Hematopoietic multipotent progenitor cell treated with erythropoietin and hydrocortisone succinate and interleukin-3 and kit ligand, for 17 days (in vitro differentiated cells): ENCODE results near the gene GMEB2.
"Not testable (repeated sequence)": the region's sequence is repeated elsewhere in the genome, so short reads cannot be mapped to it uniquely, and the experiment has no call there.

Source experiments
- DNase-seq: peaks from one replicate; pipeline ENCODE4 v3.0.0-alpha.2; 2015; ENCODE audit warnings: low spot score

GMEB2 gene

DNA sequence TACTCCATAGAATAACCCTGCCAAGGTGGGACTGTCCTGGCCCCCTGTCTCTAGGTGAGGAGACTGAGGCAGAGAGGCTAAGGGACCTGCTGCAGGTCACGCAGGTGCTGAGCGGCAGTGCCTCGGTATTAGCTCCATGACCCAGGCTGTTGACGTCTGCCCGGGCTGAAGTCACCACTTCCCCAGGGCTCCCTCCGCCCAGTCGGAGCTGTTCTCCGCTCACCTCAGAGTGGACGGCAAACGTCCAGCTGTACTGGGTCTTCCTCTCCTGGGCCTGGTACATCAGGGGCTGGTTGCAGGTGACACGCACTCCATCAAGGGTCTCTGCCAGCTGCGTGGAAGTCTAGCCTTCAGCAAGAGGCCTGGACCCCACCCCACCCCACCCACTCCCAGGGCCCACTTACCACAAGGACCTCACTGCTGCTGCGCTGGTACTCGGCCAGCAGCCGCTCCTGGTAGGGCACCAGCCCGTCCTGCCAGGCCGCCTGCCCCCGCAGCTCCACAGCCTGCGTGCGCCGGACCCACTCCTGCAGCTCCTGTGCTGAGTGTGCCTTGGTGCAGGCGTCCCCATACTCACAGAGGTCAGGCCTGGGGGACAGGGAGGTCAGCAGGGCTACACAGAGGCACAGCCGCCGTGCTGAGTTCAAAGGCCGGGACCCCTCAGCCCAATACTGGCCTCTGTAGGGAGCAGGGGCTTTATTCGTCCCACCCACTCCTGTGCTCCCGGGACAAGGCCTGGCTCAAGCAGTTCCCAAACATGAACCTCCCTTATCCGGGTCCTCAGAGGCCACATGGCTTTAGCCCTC lies 56.4 kb downstream of the GMEB2 start:
- no peak for DNase-seq

DNA sequence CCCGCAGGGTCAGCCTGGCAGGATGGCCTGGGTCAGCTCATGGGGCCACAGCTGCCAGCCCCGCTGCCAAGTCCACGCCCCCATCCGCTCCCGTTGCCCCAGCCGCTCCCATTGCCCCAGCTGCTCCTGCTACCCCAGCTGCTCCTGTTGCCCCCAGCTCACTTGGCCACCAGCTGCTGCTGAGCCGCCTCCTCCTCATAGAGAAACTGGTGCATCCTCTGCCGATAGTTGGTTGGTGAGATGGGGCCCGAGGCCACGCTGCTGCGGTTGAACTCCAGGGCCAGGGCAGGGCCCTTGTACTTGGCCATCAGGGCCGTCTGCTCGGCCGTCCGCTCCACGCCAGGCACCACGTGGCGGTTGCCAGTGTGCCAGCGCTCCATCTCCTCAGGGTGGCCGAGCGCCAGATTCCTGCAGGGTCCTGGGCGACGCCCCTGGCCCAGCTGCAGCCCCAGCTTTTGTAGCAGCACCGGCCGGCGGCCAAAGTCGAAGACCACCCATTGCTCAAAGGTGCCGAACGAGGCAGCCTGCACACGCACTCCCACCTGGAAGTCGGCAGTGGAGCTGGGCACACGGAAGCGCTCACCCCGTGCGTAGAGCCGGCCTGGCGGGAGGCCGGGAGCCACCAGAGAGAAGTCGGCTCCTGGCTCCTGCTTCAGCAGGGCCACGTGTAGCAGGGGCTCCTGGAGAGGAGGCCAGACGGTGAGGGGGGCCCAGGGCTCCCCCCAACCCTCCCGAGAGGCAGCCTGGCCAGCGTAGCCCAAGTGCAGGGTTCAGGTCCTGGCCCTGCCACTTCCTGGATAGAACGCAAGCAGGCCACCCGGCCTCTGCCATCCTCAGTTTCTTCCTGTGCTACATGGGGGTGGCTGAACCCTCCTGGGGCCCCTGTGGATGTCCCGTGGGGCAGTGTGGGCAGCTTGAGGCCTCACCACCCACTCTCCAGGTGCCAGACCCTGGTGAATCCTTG lies 57.6 kb downstream of the GMEB2 start:
- no peak for DNase-seq

DNA sequence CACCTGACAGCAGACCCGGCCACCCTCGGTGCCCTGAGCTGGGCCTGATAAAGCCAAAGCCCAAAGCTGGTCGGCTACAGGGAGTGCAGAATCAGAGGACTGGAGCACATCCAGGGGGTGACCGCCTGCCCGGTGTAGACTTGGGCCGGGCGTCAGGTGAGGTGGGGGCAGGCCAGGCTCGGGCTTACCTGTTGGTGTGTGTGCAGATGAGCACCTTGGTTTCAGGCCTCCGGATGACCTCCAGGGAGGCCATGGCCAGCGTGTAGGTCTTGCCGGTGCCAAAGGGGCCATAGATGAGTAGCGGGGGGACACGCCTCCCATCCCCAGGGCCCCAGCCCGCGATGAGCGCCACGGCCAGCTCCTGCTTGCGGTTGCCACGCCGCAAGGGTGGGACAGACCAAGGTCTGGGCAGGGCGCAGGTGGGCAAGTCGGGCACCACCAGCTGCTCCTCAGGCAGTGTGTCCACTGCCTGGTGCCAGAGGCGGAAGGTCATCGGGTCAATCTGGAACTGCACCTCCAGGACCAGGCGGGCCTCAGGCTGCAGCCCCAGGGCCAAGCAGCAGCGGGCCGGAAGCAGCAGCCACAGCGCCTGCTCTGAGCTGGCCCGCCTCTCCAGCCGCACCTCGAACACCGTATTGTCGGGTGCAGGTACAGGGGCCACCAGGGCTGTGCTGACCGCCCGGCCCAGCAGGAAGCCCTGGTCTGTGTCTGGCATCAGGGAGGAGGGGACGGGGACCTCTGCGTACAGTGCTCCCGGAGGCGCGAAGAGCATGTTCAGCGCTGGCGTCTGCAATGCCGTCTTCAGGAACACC lies 58.5 kb downstream of the GMEB2 start:
- no peak for DNase-seq

DNA sequence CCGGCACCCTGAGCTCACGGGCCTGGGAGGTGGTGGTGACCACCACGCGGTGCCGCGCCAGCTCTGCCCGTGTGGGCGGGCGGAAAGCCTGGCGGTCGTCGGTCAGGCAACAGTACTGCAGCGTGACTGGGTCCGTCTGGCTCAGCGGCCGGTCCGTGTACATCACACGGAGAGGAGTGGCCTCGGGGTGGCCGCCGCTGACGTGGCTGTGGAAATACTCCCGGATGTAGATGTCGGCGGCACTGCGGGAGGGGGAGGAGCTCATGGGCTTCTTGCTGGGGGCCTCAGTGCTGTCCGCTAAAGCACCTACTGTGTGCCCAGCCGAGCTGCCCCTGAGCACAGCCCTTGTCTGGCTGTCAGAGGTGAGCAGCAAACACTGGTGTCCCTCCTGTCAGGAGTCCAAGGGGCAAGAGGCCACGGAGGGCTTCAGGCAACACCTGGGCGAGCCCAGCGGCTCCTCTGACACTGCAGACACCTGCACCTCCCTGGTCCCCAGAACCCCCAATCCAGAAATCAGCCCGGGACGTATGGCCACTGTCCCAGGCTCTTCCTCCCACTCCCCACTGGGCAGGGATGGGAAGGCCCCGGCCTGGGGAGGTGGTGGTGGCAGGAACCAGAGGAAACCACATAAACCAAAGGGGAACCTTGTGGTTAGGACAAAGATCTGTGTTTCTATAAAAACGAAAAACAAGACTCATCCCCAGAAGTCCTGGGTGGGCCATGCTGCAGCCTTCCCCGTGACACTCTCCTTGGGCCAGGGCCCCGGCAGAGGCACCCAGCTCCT lies 59.3 kb downstream of the GMEB2 start:
- DNase-seq, result no peak

DNA sequence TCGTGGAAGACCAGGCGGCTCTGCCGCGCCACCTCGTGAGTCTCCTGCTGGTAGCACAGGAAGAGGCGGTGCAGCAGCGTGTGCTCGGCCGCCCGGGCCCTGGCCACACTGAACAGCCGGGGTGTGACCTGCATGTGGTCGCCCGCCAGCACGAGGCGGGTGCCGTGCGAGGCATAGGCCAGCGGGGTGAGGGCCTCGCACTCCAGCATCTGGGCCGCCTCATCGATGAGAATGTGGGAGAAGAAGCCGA lies 59.8 kb downstream of the GMEB2 start:
- no peak for DNase-seq

DNA sequence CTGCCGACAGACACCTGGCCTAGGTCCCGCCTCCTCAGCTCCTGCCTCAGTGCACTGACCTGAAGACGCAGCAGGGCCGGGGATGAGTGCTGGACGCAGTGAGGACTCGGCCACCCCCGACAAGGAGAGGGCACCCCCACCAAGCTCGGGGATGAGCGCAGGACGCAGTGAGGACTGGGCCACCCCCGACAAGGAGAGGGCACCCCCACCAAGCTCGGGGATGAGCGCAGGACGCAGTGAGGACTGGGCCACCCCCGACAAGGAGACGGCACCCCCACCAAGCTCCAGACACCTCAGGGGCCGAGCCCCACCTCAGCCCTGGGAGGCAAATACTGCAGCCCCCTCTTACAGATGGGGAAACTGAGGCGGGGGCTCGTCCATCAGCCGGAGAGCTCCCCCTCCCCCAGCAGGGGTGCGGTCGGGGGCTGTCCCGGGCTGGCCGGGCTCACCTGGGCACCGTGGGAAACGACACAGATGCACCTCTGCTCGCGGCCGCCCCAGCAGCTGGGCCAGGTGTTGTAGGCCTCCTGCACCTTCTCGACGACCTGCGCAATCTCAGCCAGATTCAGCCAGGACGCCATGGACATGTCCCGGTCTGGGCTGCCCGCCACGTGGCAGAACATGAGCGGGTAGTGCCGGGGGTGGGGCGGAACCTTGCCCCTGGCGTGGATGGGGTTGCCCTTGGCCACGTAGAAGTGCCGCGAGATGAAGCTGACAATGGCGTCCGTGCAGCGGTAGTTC lies 60.3 kb downstream of the GMEB2 start:
- no peak for DNase-seq

DNA sequence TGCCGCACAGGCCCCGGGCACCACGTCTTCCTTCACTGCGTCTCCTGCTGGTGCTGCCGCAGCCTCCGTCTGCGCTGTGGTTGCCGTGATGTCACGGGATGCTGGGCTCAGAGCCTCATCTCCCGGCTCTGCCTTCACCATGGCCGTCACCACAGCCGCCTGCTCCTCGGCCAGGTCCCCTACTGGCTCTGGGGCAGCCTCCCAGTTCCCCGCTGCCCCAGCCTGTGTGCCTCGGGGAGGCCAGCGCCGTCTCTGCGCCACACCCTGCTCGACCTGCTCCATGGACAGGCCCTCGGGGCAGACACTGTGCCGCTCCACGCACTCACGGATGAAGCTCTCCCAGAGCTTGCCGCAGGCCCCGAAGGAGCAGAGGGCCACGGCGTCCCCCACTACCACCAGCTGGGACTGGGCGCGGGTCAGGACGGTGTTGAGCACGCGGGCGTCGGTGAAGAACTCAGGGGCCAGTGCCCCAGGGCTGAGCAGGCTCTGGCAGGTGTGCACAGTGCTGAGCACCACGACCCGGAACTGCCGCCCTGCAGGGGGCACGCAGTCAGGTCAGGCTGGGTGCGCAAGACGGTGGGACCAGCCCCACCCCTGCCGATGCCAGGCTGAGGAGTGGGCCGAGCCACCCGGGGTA lies 61.1 kb downstream of the GMEB2 start:
- no peak for DNase-seq

DNA sequence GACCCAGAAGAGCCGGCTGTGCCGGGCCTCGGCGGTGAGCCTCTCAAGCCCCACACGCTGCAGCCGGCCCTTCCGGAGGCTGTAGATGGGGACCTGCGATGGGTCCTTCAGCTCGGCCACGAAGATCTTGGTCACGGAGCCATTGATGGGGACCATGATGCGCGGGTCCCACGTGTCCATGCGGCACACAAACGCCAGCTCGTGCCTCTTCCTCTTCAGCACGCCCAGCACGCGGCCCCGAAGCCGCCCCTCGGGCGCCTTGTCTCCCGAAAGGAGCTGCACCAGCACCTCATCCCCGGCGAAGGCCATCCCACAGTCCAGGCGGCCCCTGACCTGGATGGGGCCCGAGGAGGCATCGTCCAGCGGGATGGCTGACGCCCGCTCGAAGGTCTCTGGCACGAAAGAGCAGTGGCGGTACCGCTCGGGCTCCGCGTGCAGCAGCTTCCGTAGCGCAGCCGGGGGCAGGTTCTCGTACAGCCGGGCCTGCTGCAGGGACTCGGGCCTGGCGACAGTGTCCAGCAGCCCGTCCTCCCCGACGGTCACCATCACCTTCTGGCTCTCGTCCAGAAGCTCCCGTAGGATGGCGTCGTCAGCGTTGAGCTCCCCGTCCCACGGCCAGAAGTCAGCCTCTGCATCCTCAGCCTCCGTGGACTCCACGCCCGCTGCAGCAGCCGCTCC lies 61.7 kb downstream of the GMEB2 start:
- DNase-seq, result no peak

DNA sequence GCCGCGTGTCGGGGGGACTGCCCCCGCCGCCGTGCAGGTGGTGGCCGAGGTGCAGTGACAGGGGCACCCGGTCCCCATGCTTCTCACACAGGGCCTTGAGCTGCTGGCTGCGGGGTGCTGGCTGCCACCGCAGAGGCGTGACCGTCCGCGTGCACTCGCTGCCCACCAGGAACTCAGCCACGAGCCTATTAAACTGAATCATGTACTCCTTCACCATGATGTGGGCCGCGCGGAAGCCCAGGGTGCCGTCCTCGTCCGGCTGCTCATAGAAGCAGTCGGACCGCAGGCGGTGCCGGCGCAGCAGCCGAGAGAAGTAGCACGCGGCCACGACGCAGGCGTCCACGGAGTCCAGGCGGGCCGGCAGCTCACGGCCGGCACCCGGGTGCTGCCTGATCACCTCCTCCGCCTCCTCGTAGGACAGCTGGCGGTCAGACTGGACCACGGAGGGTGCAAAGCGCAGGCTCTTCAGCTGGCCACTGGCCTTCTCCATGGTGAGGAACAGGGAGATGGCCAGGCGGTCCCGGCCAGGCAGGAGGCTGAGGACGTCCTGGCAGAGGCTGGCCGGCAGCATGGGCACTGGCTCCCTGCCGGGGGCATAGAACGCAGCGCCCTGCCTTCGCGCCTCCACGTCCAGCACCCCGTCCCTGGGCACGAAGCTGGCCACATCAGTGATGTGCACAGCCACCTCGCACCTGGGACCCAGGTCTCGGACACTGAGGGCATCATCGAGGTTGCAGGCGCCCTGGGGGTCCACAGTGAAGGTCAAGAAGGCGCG lies 62.7 kb downstream of the GMEB2 start:
- DNase-seq, result no peak

DNA sequence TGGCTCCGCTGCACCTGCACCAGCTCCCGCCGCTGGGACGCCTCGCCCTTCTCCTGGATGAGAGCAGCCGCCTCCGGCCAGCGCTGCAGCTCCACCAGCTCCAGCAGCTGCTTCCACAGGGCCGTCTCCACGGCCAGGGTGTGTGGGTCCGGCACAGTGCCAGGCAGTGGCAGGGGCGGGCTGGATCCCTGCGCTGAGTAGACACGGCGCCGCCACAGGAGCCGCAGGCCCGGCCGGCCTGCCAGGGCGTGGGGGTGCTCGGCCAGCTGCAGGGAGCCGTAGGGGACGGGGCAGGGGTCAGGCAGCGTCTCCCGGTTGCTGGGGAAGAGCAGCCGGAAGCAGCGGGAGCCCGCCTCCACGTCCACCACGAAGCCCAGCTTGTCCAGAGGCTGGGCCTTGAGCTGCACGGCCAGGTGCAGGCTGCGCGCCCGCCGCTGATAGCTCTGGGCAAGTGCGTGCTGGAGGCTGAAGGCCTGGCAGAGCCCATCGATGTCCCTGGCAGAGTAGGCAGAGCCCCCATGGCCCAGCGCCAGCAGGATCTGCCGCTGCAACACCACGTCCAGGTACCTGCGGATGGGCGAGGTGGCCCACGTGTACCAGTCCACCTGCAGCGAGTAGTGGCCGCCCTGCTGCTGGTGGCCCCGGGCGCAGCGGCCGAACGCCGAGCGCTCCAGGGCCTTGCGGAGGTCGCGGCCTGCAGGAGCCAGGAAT lies 63.5 kb downstream of the GMEB2 start:
- no peak for DNase-seq

DNA sequence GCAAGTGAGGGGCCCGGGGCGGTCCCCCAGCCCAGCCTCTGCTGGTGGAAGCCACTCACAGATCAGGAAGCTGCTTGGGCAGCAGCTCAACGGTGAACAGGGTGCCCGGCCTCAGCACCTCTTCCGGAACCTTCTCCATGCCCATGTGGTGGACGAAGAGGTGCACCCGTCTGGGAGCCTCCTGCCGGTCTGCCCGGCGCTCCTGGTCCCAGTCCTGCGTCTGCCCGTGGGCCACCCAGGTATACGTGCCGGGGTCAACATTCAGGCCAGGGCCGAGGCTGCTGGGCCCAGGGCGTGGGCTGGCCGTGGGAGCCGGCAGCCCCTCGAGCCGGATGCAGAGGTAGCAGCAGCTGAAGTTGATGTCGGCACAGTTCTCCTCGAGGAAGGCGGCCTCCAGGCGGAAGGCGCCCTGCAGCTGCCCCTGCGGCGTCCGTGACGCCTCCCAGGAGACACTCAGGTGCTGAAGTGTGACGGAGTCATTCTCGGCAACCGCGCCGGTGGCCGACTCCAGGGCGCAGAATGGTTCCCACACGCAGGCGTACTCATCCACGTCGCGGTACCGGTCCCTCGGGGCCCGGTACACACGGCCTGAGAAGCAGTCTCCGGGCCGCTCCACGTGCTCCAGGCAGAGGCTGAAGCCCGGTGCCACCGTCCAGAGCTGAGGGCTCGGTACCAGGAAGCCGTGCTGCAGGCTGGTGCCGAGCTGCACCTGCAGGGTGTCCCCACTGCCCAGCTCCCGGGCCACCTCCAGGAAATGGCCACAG lies 64.3 kb downstream of the GMEB2 start:
- DNase-seq, result no peak

DNA sequence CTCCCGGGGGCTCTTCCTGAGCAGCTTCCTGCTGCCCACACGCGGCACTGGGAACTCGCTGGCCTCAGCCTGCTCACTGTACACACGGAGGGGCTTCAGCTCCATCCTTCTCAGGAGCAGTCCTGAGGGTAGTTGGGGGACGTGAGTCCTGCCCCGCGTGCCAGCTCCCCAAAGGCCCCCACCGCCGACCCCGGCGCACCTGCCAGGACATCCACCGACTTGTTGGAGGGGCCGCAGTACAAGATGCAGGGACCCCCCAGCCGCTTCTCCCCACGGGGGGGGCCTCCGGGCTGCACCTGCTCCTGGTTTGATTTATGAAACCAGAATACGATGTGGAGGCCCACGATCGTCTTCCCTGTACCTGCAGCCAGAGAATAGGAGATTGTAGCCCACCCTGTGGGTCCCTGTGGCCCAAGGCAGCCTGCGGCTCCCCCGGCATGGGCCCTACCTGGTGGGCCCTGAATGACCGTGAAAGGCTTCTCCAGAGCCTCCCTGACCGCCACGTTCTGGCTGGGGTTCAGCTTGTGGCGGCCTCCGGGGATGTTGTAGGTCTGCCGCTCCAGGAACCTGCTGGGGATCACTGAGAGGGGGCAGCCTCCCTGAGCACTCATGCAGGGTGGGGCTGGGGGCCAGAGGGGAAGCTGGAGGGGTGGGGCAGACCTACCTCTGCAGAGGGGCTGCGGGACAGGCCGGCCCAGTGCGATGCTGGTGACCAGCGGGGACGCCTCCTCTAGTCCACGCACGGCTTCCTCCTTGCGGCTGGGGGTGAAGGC lies 65.1 kb downstream of the GMEB2 start:
- DNase-seq, result no peak

DNA sequence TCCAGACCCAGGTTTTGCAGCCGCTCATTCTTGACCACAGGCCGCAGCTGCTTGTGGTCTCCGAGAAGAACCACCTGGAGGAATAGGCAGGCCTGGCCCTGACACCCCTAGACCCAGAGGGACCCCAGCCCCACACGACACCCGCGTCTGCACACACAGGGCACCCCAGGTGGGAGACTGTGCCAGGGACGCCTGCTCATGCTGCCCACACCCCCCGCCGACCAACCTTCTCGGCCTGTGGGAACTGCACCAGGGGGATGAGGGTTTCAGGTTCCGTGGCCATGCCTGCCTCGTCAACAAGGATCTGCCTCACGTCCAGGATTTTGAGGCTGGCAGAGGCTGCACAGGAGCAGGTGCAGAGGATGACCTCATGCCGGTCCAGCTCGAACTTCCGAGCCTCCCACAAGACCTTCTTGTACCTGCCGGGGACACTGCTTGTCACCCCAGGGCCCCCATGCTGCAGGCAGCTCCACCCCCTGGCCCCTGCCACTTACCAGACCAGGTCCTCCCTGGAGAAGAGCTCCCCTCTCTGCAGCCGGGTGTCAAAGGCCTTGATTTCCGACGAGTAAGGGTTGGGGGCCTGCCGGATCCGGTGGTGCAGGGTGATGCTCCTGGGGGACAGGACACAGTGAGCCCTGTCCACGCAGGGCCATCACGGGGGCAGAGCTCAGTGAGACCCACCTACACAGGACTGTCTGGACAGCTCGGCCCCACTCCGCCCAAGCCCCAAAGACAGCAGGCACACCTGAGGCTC lies 65.9 kb downstream of the GMEB2 start:
- DNase-seq, result no peak

DNA sequence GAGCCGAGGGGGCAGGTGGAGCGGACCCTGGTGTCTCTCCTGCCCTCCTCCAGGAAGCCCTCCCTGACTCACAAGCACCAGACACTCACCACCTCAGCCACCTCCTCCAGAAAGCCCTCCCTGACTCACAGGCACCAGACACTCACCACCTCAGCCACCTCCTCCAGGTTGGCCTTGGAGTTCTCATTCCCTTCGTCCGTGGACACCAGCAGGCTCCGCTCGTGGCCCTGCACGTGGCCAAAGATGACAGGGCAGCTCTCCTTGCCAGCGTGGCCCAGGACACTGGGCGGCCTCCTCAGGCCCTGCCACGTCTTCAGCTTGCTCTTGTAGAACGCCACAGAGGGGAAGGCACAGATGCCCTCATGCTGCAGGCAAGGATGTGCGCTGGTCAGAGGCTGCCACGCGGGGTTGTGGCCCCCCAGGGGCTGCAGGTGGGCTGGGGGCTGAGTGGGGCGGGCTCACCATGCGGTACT lies 66.5 kb downstream of the GMEB2 start:
- DNase-seq, result no peak

DNA sequence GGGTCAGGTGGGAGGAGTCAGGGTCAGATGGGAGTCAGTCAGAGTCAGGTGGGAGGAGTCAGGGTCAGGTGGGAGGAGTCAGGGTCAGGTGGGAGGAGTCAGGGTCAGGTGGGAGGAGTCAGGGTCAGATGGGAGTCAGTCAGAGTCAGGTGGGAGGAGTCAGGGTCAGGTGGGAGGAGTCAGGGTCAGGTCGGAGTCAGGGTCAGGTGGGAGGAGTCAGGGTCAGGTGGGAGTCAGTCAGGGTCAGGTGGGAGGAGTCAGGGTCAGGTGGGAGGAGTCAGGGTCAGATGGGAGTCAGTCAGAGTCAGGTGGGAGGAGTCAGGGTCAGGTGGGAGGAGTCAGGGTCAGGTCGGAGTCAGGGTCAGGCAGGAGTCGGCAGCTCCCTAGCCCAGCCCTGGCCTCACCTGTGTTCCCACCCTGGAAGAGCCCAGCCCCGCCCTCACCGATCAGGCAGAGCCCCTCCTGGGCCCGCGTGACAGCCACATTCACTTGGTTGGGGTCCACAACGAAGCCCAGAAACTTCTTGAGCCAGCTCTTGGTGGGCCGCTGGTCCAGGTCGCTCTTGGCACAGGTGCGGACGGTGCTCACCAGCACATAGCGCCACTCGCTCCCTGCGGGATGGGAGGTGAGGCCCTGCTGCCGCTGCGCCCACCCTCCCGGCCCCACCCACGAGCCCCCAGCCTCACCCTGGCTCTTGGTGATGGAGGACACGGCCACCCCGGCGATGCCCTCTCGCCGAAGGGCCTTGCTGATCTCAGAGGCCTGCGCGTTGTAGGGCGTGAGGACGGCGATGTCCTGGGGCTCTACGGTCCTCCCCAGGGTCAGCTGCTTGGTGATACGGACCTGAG lies 67.2 kb downstream of the GMEB2 start:
- not testable (repeated sequence) for DNase-seq
